Measurements from ENCODE around the gene SETSIP. TPM values are rescaled to one million over a fixed set of nuclear protein-coding genes. Genes with fewer than 3 reads are reported as not detected.

SETSIP gene
- total and polyA plus RNA-seq, 2 of the 8 experiments (the other 6 are each of a cell fraction or from before 2014, with no cell fraction given), result 0.14 TPM; not detected in 1

- no peak for DNase-seq (ENCODE audit: low read depth in 1 of 2, low spot score in 2 of 2)
- no peaks in the 10 kb centered on the region for H3K79me1 ChIP-seq (ENCODE audit: low read depth, low read length)
- ChIA-PET POLR2A (ENCODE audit: partially characterized antibody) (no interaction called here), CTCF (ENCODE audit: partially characterized antibody) (interaction anchor here (0.6 kb wide), 1 partner anchor 917 kb away, joined by 3 read pairs; no protein-coding TSS in a partner anchor)
- H3K23ac ChIP-seq (ENCODE audit: insufficient read length), result no peak overlapping the region
- H4K5ac ChIP-seq (ENCODE audit: insufficient read length, low read depth, low read length), result no peak overlapping the region
- H2BK5ac ChIP-seq (ENCODE audit: low read depth, low read length), result no peak overlapping the region
- no peak for TF ChIP-seq POU5F1 (IDR thresholded peaks at IDR 0.05; ENCODE audit: low read depth, low read length)
- no peak for TF ChIP-seq MAX (IDR thresholded peaks at IDR 0.05)
- no peak for TF ChIP-seq KDM5A (IDR thresholded peaks at IDR 0.05; ENCODE audit: low read length)
- no peak for TF ChIP-seq SIN3A (conservative IDR thresholded peaks at IDR 0.05 in 1 of 2, IDR thresholded peaks at IDR 0.05 in 1 of 2; ENCODE audit: low read depth in 1 of 2, low read length in 2 of 2)
- TF ChIP-seq USF2 (IDR thresholded peaks at IDR 0.05; ENCODE audit: low read length), result no peak
- TF ChIP-seq BCL11A (IDR thresholded peaks at IDR 0.05; ENCODE audit: low read depth in 2 of 2, low read length in 2 of 2), result no peak
- TF ChIP-seq SAP30 (IDR thresholded peaks at IDR 0.05; ENCODE audit: insufficient read depth, insufficient replicate concordance, low read length), result no peak
- TF ChIP-seq SP4 (IDR thresholded peaks at IDR 0.05; ENCODE audit: low read length), result no peak
- TF ChIP-seq HDAC2 (IDR thresholded peaks at IDR 0.05; ENCODE audit: borderline replicate concordance in 1 of 2, low read depth in 2 of 2, low read length in 2 of 2), result no peak
- no peak overlapping the region for H2BK120ac ChIP-seq (replicated peaks; ENCODE audit: low read depth, low read length)
- H3K56ac ChIP-seq (replicated peaks; ENCODE audit: insufficient read length, low read depth, low read length), result no peak overlapping the region
- FAIRE-seq, result no peak
- H3K36me3 ChIP-seq (ENCODE audit: control insufficient read depth in 2 of 4, insufficient read depth in 4 of 4, low read length in 3 of 4), result no peaks in the 10 kb centered on the region
- H3K14ac ChIP-seq (ENCODE audit: insufficient read length), result no peak overlapping the region
- H3K79me2 ChIP-seq (ENCODE audit: control insufficient read depth in 1 of 2, insufficient read depth in 2 of 2, low read length in 2 of 2), result no peaks in the 10 kb centered on the region
- H4K20me1 ChIP-seq (replicated peaks in 1 of 2; ENCODE audit: control insufficient read depth in 1 of 2, insufficient read depth in 2 of 2, low read length in 2 of 2), result no peaks in the 10 kb centered on the region
- H3K27ac ChIP-seq (ENCODE audit: low read depth, low read length), result no peak overlapping the region
- WGBS, 2 experiments (ENCODE audit: extremely low coverage in 1 of 2, insufficient coverage in 1 of 2, insufficient read length in 1 of 2, insufficient replicate concordance in 2 of 2, low coverage in 1 of 2, low lambda C conversion rate in 2 of 2, missing lambda C conversion rate in 1 of 2), result 97% methylated on average over 3 of the region's 3 CpGs; no CpG with 5 or more reads in 1 of the 2 experiments
- H3K4me3 ChIP-seq (ENCODE audit: extremely low read depth in 1 of 4, insufficient read depth in 2 of 4, low read depth in 3 of 4, low read length in 4 of 4), result no peak overlapping the region
- no peak overlapping the region for H2AFZ ChIP-seq (ENCODE audit: low read length)
- no peaks in the 10 kb centered on the region for H3K4me1 ChIP-seq (replicated peaks in 1 of 4; ENCODE audit: control insufficient read depth in 3 of 4, insufficient read depth in 4 of 4, low read length in 3 of 4)
- H3K9ac ChIP-seq (replicated peaks in 1 of 4; ENCODE audit: extremely low read depth in 1 of 4, low read depth in 3 of 4, low read length in 3 of 4), result no peak overlapping the region
- H3K9me3 ChIP-seq (ENCODE audit: insufficient read depth in 2 of 2, low read depth in 1 of 2, low read length in 1 of 2), result no peaks in the 10 kb centered on the region
- H3K27me3 ChIP-seq (replicated peaks in 1 of 4; ENCODE audit: control insufficient read depth in 3 of 4, extremely low read depth in 1 of 4, insufficient read depth in 3 of 4, low read length in 3 of 4), result no peaks in the 10 kb centered on the region
- no peaks in the 10 kb centered on the region; the same call in 1 of the 2 replicates for H3K23me2 ChIP-seq (ENCODE audit: low read depth, low read length)
- H2BK15ac ChIP-seq (ENCODE audit: low read length), result no peak overlapping the region
- H4K91ac ChIP-seq (replicated peaks; ENCODE audit: insufficient read length, low read length), result no peak overlapping the region
- no peak overlapping the region for H2BK12ac ChIP-seq (ENCODE audit: low read depth, low read length)
- H3K4ac ChIP-seq (replicated peaks; ENCODE audit: insufficient read length, low read depth, low read length), result no peak overlapping the region
- no peak overlapping the region for H2BK20ac ChIP-seq (ENCODE audit: low read length)
- H2AK5ac ChIP-seq (ENCODE audit: low read depth, low read length), result no peak overlapping the region
- H3K18ac ChIP-seq (ENCODE audit: extremely low read depth, low read length), result no peak overlapping the region
- no peak overlapping the region for H3K4me2 ChIP-seq (ENCODE audit: insufficient read depth in 1 of 2, low read depth in 2 of 2, low read length in 2 of 2)
- no peak overlapping the region for H4K8ac ChIP-seq (ENCODE audit: extremely low read depth, insufficient read depth, low read length)
Measured at GRCh38 chr1:92123868-92124267, 48.7 kb upstream of the SETSIP start.

Measured in H1 (cell line).